GM13976 (cell line): Measurements from ENCODE around the gene COL13A1.

Experiments
- DNase-seq: peaks from one replicate; pipeline ENCODE4 v3.0.0; 2012; ENCODE audit warnings: low spot score
- in situ Hi-C: fragments of 300-500 bp; cut with MboI; formaldehyde crosslinking; loops from one replicate; pipeline ENCODE4 v1.12.0; 2022; ENCODE audit warnings: low sequenced_read_pairs, mixed read lengths, inconsistent platforms; ENCODE audit not compliant: unreplicated experiment
- TF ChIP-seq, protein P1 (sequence below): IDR thresholded peaks from 2 replicates; pipeline ENCODE4 v1.5.1; 2012; ENCODE audit warnings: borderline replicate concordance, mild to moderate bottlenecking; ENCODE audit not compliant: insufficient read depth; ENCODE audit errors: extremely low read depth, missing control alignments, control extremely low read depth

The COL13A1 gene

DNA sequence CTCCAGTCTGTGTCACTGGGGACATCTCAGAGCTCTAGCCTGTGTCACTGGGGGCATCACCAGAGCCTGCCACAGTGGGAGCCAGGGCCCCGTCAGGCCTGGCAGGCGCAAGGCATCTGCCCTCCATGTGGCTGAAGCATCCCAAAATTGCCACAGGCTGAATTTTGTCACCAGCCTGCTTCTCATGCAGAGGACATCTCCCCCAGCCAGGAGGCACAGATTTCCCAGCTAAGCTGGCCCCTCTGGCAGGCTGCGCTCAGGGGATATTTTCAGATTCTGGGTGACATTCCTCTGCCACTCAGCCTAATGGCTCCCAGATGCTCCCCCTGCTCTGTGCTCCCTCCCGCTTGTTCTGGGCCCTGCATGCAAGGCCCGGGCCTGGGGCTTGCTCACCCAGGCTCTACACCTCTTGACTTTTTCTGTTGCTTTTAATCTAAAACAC is 64.6 kb downstream of the COL13A1 start:
- in situ Hi-C loops = no loop called here
- TF ChIP-seq, protein P1, sequence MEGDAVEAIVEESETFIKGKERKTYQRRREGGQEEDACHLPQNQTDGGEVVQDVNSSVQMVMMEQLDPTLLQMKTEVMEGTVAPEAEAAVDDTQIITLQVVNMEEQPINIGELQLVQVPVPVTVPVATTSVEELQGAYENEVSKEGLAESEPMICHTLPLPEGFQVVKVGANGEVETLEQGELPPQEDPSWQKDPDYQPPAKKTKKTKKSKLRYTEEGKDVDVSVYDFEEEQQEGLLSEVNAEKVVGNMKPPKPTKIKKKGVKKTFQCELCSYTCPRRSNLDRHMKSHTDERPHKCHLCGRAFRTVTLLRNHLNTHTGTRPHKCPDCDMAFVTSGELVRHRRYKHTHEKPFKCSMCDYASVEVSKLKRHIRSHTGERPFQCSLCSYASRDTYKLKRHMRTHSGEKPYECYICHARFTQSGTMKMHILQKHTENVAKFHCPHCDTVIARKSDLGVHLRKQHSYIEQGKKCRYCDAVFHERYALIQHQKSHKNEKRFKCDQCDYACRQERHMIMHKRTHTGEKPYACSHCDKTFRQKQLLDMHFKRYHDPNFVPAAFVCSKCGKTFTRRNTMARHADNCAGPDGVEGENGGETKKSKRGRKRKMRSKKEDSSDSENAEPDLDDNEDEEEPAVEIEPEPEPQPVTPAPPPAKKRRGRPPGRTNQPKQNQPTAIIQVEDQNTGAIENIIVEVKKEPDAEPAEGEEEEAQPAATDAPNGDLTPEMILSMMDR = no peak
- DNase-seq = no peak

DNA sequence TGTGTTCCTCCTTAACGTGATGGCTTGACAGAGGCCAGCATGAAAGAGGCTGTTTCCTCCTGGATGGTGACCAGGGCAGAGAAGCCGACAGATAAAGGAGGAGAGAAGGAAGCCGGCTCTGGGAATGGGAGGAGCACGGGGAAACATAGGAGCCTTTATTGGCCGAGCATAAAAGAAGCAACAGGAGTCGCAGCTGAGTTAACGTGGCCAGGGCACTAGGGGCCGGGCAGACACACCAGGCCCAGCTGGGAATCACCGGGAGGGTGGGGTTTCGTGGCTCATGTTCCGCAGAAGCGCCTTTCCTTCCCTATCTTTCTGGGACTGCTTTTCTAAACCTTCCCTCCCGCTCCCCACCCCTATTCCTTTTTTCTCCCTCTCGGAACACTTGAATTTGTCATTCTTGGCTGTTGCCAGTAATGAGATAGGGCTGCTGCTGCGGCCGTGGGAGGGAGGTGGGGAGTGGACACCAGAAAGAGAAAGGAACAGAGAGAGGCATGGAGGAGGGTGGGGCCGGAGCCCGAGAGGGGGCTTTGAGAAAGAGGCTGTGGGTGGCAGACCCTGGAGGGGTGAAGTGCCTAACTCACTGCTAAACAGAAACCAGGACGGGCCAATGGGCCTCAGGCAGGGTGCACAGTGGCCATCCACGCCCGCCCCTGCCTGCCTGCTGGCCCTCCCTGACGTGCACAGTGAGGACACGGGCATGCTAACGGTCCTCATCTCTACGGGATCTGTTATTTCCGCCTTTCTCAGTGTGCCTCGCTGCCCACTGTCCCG is 65.2 kb downstream of the COL13A1 start:
- no peak for DNase-seq
- TF ChIP-seq, protein P1 = no peak
- in situ Hi-C loops = no loop called here

DNA sequence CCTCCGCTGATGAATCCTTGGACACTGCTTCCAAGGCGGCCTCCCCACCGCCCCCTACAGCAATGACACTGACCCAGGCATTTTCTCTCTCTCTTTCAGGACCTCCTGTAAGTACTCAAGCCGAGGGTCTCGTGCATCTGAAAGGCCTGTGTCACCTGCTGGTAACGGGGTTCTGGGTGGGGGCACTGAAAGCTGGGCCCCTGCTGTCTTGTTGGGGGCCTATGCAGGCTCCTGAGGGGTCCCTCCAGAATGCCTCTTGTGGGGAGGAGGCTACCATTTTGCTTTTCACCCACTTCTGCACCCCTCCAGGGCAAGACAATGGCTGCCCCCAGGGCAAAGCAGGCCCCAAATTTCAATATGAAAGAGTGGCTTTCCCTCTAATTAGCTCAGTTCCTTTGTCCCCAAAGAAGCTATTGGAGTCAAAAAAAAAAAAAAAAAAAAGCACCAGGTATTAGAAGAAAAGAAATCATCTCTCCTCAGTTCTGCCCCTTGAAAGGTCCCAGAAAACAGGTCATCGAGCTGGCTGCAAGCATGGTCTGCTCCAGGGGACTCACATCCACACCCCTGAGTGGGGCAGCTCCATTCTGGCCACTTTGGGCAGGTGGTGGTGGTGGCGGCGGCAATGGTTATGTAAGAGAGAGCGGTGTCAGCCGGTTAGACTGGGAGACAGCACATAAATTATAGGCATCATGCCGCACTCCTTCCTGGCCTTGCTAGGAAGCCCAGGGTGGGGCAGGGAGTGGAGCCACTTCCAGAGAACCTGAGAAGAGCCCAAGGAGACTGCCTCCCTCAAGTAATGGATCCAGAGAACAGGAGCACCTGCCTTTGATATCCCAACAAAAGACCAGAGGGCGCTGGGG is 66.2 kb downstream of the COL13A1 start:
- DNase-seq = no peak
- TF ChIP-seq, protein P1 = no peak
- in situ Hi-C loops = no loop called here

DNA sequence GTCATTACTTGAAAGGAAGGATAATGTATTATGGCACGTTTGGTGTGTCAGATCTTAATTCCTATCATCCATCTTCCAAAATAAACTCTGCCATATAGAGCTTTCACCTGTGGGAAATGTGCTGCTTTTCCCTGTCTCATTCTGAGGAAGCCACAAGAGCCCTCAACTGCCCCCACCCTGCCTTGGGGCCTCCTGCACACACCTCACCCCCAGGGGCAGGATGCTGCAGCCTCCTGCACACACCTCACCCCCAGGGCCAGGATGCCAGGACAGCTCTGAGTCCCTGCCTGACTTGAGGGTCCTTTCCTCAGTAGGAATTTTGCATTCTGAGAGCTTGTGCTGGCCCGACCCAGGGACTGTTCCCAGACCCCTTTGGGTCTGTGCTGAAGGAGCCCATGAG is 67.1 kb downstream of the COL13A1 start:
- TF ChIP-seq, protein P1 = no peak
- in situ Hi-C loops = no loop called here
- DNase-seq = no peak

DNA sequence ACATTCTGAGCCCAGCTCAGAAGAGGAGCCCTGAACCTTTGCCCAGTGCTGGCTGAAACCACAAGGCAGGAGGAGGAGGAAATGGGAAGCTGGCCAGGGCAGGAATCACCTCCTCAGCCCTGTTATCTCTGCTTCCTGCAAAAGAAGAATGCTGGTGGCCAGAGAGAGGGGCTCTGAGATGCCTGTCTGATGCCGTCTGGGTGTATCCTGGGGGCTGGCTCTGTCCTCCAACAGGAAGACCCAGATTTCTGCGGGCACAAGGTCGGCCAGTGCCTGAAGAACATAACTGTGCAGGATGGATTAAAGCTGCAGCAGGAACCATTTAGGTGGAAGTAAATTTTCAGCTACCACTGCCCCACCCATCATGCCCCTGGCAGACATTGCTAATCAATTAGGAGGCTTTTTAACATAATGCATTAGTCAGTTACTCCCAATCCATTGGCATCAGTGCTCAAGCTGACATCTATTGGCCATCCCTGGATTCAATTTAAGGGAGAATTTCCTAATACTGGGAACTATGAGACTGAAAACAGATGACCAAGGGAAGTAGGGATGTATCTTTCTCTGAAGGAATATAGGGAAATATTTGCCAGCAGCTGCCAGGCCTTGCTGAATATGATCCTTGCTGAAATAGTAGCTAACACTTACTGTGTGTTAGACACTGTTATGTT is 67.7 kb downstream of the COL13A1 start:
- in situ Hi-C loops = no loop called here
- TF ChIP-seq, protein P1 = no peak
- no peak for DNase-seq

DNA sequence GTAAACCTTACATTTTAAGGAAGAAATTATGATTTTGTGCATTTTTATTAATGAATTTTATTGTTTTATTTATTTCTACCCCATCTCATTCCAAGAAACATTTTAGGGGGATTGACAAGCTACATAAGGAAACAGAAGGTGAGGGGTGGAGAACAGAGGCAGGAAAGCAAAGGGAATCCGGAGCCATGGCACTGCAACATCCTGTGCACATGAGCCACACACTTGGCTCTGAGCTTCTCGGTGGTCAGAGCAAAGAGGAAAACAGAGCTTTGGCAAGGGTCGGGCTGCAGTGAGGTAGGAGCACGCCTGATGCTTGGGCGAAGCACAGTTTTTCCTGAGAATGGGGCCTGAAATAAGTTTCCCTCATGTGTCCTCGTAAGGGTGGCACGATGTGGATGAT is 68.9 kb downstream of the COL13A1 start:
- TF ChIP-seq, protein P1 = no peak
- in situ Hi-C loops = no loop called here
- DNase-seq = no peak
